HEK293T (cell line): ENCODE results near the gene CGB3.

ENCODE experiments used
- BHLHE40 ChIP-seq: fragments of 450-650 bp; IDR thresholded peaks from 2 replicates; pipeline ENCODE4 v1.6.1; 2016; ENCODE audit warnings: mild to moderate bottlenecking, moderate library complexity, borderline replicate concordance
- CTBP1 ChIP-seq: fragments of 450-650 bp; IDR thresholded peaks from 2 replicates; pipeline ENCODE4 v1.6.1; 2016; ENCODE audit warnings: borderline replicate concordance
- TARDBP ChIP-seq: fragments of 450-650 bp; IDR thresholded peaks from 2 replicates; pipeline ENCODE4 v1.6.1; 2016

DNA sequence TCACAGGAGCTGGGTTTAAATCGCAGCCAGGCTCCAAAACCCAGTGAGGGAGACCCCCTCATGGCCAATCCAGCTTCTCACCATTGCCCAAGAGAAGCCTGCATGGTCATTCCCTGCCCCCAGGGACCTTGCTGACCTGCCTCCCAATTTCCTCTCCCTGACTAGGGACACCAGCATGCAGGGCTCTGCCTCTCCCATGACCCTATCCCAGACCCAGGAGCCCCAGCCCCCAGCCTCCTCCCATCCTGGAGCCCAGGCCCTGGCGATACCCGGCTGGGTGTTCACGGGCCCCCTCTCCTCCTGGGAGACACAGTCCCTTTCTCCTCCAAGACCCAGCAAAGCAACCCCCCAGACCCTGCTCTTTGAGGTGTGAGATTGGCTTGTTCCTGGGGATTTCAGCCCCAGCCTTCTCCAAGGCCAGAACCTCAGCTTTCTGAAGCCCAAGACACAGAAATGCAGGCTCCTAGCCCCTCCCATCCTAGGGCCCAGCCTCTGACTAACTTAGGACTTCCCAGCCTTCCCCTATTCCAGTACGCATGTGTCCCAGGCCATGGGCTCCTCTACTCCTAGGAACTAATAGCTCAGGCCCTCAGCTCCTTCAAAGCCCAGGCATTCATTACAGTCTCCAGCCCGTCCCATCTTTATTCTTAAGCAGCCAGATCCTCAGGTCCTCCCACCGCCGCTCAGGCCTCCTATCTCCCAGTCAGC lies 32.1 kb downstream of the CGB3 start:
- TF ChIP-seq CTBP1, result no peak
- no peak for TF ChIP-seq TARDBP
- no peak for TF ChIP-seq BHLHE40
